Ascending aorta (tissue), 2 donors: ENCODE results near the gene ADTRP. TPM values are rescaled to one million over a fixed set of nuclear protein-coding genes. Genes with fewer than 3 reads are reported as not detected.
A peak's percentile ranks its signal among the peaks of the same experiment; 100 is the strongest.

Experiments
- DNase-seq, 2 donors: peaks; one replicate each; pipeline ENCODE4 v3.0.0-alpha.2; 2019; ENCODE audit warnings: low spot score in 2 of 2
- H3K27ac ChIP-seq, 2 donors: fragments of 200-600 bp; sonication (generic); one replicate each; pipeline ENCODE4 v1.5.1; 2016 to 2017; ENCODE audit warnings: mild to moderate bottlenecking in 1 of 2
- H3K27me3 ChIP-seq: fragments of 200-600 bp; sonication (generic); one replicate; pipeline ENCODE4 v1.5.1; 2017
- H3K36me3 ChIP-seq, 2 donors: fragments of 200-600 bp; sonication (generic); one replicate each; pipeline ENCODE4 v1.5.1; 2016
- H3K4me1 ChIP-seq, 2 donors: fragments of 200-600 bp; sonication (generic); one replicate each; pipeline ENCODE4 v1.5.1; 2016 to 2017; ENCODE audit warnings: mild to moderate bottlenecking in 1 of 2
- H3K4me3 ChIP-seq, 2 donors: fragments of 200-600 bp; sonication (generic); one replicate each; pipeline ENCODE4 v1.5.1; 2016 to 2017; ENCODE audit warnings: mild to moderate bottlenecking in 1 of 2
- H3K9me3 ChIP-seq, 2 donors: fragments of 200-600 bp; sonication (generic); one replicate each; pipeline ENCODE4 v1.5.1; 2016
- CTCF ChIP-seq, 3 experiments: fragments of 200-600 bp in 2 of 3; fragments of 450-650 bp in 1 of 3; sonication (generic) in 2 of 3; IDR thresholded peaks; one replicate each; pipeline ENCODE4 v1.5.1; 2016 to 2019; ENCODE audit warnings: antibody characterized with exemption in 3 of 3, mild to moderate bottlenecking in 1 of 3, moderate library complexity in 1 of 3
- intact Hi-C: fragments of 100-400 bp; cut with DNase I; formaldehyde crosslinking; loops from one replicate; pipeline ENCODE4 v1.15.1; 2023
- total RNA-seq: library from RNA; depleted of rRNA; stranded (reverse); fragments of >200 nt; gene quantifications from one replicate; pipeline ENCODE4 v1.1.0, GENCODE V29; 2016

ADTRP gene
- total RNA-seq, 1 donor from 2014 or later, result not detected

- H3K9me3 ChIP-seq, result no peaks in the 10 kb centered on the region
- H3K4me3 ChIP-seq, result no peak overlapping the region
- intact Hi-C loops, result loop anchor here (10.0 kb wide), 1 partner anchor 159 kb away; no protein-coding TSS in a partner anchor
- peak overlapping the region; percentile 81 to 84 for H3K27ac ChIP-seq
- no peak for TF ChIP-seq CTCF (IDR thresholded peaks at IDR 0.05)
- DNase-seq, result no peak
- no peaks in the 10 kb centered on the region for H3K36me3 ChIP-seq
- peaks cover 15 to 61% of the 10 kb centered on the region in 2 donors for H3K4me1 ChIP-seq
- no peaks in the 10 kb centered on the region for H3K27me3 ChIP-seq
Measured at GRCh38 chr6:11764250-11764604, 14.4 kb downstream of the ADTRP start.

- Histone ChIP-seq H3K27ac (peak overlapping the region; percentile 81 to 84), H3K4me1 (peaks cover 15 to 55% of the 10 kb centered on the region in 2 donors)
Measured at GRCh38 chr6:11763460-11764249, 14.9 kb downstream of the ADTRP start.

GRCh38 chr6:11762794-11763459 is 15.7 kb downstream of the ADTRP start:
- intact Hi-C loops, result loop anchor here (10.0 kb wide), 1 partner anchor 158 kb away; no protein-coding TSS in a partner anchor
- no peak for TF ChIP-seq CTCF (IDR thresholded peaks at IDR 0.05)
- H3K27me3 ChIP-seq, result no peaks in the 10 kb centered on the region
- no peaks in the 10 kb centered on the region for H3K36me3 ChIP-seq
- no peaks in the 10 kb centered on the region for H3K9me3 ChIP-seq
- peak overlapping the region; percentile 81 to 84 for H3K27ac ChIP-seq
- peak overlapping the region in 1 of 2 donors; percentile 8 for H3K4me3 ChIP-seq
- peaks cover 15 to 48% of the 10 kb centered on the region in 2 donors for H3K4me1 ChIP-seq
- DNase-seq, result peak in 1 of 2 donors; percentile 72

More at GRCh38 chr6:11763460-11764249, 14.9 kb downstream of the ADTRP start:
- DNase-seq, result no peak
- H3K4me3 ChIP-seq, result peak overlapping the region in 1 of 2 donors; percentile 8
- TF ChIP-seq CTCF (IDR thresholded peaks at IDR 0.05), result no peak
- no peaks in the 10 kb centered on the region for H3K9me3 ChIP-seq
- intact Hi-C loops, result loop anchor here (10.0 kb wide), 1 partner anchor 159 kb away; no protein-coding TSS in a partner anchor
- no peaks in the 10 kb centered on the region for H3K36me3 ChIP-seq
- no peaks in the 10 kb centered on the region for H3K27me3 ChIP-seq

GRCh38 chr6:11761744-11762620 is 16.6 kb downstream of the ADTRP start:
- H3K27me3 ChIP-seq, result no peaks in the 10 kb centered on the region
- peak overlapping the region; percentile 81 to 84 for H3K27ac ChIP-seq
- H3K36me3 ChIP-seq, result no peaks in the 10 kb centered on the region
- peaks cover 12 to 39% of the 10 kb centered on the region in 2 donors for H3K4me1 ChIP-seq
- DNase-seq, result no peak
- no peaks in the 10 kb centered on the region for H3K9me3 ChIP-seq
- H3K4me3 ChIP-seq, result no peak overlapping the region
- TF ChIP-seq CTCF (IDR thresholded peaks at IDR 0.05), result no peak
- intact Hi-C loops, result loop anchor here (10.0 kb wide), 1 partner anchor 157 kb away; no protein-coding TSS in a partner anchor

GRCh38 chr6:11760015-11760473 is 18.6 kb downstream of the ADTRP start:
- intact Hi-C loops, result loop anchor here (10.0 kb wide), 1 partner anchor 155 kb away; no protein-coding TSS in a partner anchor
- Histone ChIP-seq H3K4me1 (peaks cover 5 to 23% of the 10 kb centered on the region in 2 donors), H3K27me3 (no peaks in the 10 kb centered on the region), H3K9me3 (no peaks in the 10 kb centered on the region), H3K36me3 (no peaks in the 10 kb centered on the region), H3K27ac (no peak overlapping the region), H3K4me3 (no peak overlapping the region)
- TF ChIP-seq CTCF (IDR thresholded peaks at IDR 0.05), result no peak
- DNase-seq, result no peak
